Stimulated activated CD4-positive, alpha-beta T cell treated with anti-CD3 and anti-CD28 coated beads, Interleukin-1b, Interleukin-23, amount 100 ng/mL, for 4 hours (primary cell): ENCODE results near the gene SLC5A1.
"Not testable (repeated sequence)": the region's sequence is repeated elsewhere in the genome, so short reads cannot be mapped to it uniquely, and the experiment has no call there.

ENCODE experiments used
- DNase-seq, 2 donors: peaks; one replicate each; pipeline ENCODE4 v3.0.0-alpha.2; 2020; ENCODE audit warnings: low read depth in 2 of 2

SLC5A1 gene

DNA sequence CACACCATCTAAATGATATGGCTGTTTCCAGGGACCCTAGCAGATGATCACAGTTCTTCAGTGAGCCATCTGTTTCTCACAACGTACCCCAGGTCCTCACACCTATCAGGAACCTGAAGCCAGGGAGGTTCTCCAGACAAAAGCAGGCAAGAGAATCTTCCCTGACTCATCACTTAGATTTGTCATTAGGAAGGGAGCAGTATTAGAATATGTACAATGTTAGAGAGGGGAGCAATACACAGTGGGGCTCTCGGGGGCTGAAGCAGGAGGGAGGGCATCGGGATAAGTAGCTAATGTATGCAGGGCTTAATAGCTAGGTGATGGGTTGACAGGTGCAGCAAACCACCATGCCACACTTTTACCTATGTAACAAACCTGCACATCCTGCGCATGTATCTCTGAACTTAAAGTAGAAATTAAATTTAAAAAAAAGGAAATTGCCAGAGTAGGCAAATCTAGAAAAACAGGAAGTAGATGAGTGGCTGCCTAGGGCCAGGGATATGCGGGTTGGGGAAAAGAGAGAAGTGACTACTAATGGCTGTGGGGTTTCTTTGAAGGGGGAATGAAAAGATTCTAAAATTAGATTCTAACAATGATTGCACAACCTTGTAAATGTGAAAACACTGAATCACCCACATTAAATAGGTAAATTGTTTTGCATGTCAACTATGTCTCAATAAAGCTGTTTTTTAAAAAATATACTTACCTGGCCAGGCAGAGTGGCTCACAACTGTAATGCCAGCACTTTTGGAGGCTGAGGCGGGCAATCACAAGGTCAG is 101.6 kb downstream of the SLC5A1 start:
- no peak for DNase-seq

DNA sequence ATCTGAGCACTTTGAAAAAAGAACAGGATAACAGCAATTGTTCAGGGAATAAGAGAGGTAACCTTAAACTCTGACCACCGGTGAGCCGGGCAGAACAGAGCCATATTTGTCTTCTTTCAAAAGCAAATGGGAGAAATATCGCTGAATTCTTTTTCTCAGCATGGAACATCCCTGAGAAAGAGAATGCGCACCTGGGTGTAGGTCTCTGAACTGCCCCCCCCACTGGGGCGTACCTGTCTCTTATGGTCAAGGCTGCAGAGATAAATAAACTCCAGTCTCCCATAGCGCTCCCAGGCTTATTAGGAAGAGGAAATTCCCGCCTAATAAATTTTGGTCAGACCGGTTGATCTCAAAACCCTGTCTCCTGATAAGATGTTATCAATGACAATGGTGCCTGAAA is 104.1 kb downstream of the SLC5A1 start:
- DNase-seq = not testable (repeated sequence)

DNA sequence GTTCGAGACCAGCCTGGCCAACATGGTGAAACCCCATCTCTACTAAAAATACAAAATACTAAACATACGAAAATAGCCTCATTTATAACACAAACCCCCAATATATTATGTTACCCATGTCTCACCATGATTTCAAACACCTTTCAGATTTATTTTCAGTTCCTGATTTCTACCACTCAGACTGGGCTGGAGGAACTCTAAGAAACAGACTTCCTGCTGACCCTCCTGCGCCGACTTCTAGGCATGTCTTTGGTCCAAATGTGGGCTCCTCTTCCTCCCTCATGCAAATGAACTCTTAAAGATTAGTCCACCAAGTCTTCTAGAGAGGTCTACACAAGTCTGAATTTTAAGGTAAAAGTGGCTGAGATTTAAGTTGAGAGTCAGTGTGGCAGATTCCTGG is 105.3 kb downstream of the SLC5A1 start:
- DNase-seq = not testable (repeated sequence)

DNA sequence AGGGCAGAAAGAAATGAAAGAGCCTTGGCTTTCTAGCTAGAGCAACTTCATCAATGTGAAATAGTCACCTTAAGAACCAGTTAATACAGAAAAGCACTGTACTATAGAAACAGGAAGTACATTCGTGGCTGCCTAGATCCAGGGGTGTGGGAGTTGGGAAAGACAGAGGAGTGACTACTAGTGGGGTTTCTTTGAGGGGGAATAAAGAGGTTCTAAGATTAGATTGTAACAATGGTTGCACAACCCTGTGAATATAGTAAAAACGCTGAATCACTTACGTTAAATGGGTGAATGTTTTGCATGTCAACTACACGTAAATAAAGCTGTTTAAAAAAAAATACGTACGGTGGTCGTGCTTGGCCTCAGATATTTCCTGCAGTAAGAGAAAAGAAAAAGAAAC is 107.6 kb downstream of the SLC5A1 start:
- not testable (repeated sequence) for DNase-seq

DNA sequence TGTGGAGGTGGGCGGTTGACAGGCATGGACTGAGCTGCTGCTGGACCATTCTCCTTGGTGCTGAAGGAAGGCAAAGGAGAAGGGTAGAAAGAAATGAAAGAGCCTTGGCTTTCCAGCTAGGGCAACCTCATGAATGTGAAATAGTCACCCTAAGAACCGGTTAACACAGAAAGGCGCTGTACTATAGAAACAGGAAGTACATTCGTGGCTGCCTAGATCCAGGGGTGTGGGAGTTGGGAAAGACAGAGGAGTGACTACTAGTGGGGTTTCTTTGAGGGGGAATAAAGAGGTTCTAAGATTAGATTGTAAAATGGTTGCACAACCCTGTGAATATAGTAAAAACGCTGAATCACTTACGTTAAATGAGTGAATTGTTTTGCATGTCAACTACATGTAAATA is 108.6 kb downstream of the SLC5A1 start:
- DNase-seq = not testable (repeated sequence)

DNA sequence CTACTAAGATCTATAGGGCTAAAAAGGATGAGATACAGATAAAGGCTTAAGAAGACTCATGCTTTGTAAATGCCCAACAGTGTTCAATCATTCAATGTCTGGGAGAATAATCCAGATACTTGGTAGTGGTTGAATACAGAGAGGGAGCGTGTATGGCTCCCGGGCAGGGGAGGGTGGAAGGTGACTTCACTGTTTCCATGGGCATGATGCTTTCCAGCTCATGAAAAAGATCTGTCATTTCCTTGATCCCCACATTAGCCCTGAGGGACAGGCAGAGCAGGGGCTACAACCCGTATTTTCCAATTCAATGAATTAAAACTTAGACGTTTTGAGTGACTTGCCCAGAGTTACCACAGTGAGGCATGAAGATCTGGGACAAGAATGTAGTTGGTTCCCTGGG is 111.7 kb downstream of the SLC5A1 start:
- DNase-seq = not testable (repeated sequence)

DNA sequence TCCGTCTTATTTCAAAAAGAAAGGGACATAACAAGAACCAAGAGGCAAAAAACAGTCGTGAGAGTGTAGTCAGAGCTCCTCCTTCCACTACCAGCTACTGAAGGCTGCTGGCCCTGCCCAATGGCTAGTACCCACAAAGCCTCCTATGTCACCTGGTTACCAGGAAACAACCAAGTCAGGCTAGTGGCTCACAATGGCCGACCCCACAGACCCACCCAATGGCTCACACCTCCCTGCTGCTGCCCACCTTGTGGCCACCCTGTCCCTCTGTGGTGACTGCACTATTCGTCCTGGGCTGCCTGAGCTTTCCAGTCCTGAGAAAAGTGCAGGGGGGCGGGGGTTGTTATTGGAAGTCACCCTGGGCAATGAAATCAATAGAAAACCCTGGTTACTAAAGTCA is 114.6 kb downstream of the SLC5A1 start:
- DNase-seq = not testable (repeated sequence)

DNA sequence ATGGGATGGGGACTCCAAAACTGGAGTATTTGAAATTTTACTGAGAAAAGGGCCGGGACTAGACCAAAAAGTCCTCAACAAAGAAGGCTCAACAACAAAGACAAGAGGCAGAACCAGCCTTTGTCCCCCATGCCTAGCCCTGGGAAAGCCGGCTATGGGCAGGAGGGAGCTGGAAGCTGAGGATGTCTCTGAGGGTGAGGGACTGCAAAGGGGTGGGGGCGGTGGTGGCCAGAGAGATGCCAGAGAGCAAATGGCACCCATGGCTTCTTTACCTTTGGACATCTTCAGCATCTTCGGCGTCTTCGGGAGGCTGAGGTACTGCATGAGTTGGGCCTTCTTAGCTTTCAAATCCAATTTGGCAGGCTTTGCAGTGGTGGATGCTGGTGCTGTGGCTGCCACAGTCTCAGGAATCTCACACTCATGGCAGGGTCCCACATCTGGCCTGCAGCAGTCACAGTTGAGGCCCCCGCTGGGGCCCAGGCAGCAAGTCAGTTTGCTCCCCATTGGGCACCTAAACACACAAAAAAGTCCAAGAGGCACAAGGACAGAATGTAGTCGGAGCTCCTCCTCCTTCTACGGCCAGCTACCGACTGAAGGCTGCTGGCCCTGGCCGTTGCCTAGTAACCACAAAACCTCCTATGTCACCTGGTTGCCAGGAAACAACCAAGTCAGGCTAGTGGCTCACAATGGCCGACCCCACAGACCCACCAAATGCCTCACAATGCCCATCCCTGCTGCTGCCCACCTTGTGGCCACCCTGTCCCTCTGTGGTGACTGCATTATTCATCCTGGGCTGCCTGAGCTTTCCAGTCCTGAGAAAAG is 115.9 kb downstream of the SLC5A1 start, which contains the start of gene C22orf42:
C22orf42 (minus strand) TSS at position 592 of the 822 bp plus-strand sequence; CDS start at position 504, 88 bp downstream.
- no peak for DNase-seq

DNA sequence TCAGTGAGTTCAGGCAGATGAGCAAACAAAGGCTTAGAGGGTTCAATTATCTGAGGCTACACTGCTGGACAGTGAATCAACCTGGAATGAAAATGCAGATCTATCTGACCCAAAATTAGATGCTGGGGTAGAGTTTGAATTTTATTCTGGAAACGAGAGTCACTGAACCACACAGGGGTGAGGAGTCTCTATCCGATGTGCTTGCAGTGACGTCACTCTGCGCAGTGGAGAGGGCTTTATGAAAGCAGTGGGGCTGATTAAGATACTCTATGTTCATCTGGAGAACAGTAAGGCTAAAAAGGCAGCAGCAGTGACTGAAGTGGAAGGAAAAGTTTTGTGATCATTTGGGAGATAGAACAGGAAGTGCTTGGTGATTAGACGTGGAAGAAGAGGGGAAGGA is 117.3 kb downstream of the SLC5A1 start:
- DNase-seq = not testable (repeated sequence)
